ENCODE measurements around the gene SLC6A11. TPM values are rescaled to one million over a fixed set of nuclear protein-coding genes. Genes with fewer than 3 reads are reported as not detected.

The SLC6A11 gene
- total RNA-seq, 1 experiment from 2014 or later: 1.5 TPM

DNA sequence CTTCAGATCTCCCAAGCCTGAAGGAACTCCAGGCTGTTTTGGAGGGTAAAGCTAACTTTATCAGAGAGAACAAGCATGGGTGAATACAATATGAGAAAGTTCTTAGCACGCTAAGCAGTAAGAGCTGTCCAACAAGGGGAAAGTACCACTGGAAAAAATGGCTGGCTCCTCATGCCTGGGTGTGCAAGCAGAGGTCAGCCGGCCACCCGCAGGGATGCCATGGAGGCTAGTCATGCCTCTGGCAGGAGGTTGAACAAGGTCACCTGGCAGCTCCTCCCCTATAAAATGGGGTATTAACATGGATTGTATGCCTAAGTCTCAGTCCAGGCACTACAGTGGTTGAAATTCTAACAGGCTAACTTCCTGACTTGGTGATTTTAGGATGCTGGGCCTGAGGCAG is 101.1 kb downstream of the SLC6A11 start:
- TF ChIP-seq, protein P1, sequence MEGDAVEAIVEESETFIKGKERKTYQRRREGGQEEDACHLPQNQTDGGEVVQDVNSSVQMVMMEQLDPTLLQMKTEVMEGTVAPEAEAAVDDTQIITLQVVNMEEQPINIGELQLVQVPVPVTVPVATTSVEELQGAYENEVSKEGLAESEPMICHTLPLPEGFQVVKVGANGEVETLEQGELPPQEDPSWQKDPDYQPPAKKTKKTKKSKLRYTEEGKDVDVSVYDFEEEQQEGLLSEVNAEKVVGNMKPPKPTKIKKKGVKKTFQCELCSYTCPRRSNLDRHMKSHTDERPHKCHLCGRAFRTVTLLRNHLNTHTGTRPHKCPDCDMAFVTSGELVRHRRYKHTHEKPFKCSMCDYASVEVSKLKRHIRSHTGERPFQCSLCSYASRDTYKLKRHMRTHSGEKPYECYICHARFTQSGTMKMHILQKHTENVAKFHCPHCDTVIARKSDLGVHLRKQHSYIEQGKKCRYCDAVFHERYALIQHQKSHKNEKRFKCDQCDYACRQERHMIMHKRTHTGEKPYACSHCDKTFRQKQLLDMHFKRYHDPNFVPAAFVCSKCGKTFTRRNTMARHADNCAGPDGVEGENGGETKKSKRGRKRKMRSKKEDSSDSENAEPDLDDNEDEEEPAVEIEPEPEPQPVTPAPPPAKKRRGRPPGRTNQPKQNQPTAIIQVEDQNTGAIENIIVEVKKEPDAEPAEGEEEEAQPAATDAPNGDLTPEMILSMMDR (conservative IDR thresholded peaks at IDR 0.05): no peak
- no peak overlapping the region for H2BK12ac ChIP-seq (ENCODE audit: insufficient read length, low read depth, low read length)
- H3K4me1 ChIP-seq (ENCODE audit: insufficient read depth, low read length): no peaks in the 10 kb centered on the region
- no CpG with 5 or more reads among the region's 3 CpGs for WGBS (ENCODE audit: extremely low coverage, insufficient read length, low lambda C conversion rate)
- no peaks in the 10 kb centered on the region for H3K79me1 ChIP-seq (ENCODE audit: insufficient read depth, low read depth, low read length, poor library complexity, severe bottlenecking)
- H2AFZ ChIP-seq (ENCODE audit: low read length): no peak overlapping the region
- peaks cover 57% of the 10 kb centered on the region for H3K27me3 Mint-ChIP-seq (ENCODE audit: low read depth)
- H4K91ac ChIP-seq (ENCODE audit: insufficient read length, low read depth, low read length): no peak overlapping the region
- no peak overlapping the region for H3K4me2 ChIP-seq (ENCODE audit: insufficient read depth, insufficient read length, low read length)
- no peaks in the 10 kb centered on the region for H3K4me1 Mint-ChIP-seq
- no peak overlapping the region for H3K14ac ChIP-seq (ENCODE audit: insufficient read depth, low read length)
- H3K18ac ChIP-seq (ENCODE audit: insufficient read length, low read depth, low read length): no peak overlapping the region
- no peak overlapping the region for H3K27ac ChIP-seq (ENCODE audit: insufficient read length, low read depth, low read length)
- H4K8ac ChIP-seq (replicated peaks; ENCODE audit: insufficient read length, low read depth, low read length): no peak overlapping the region
- no peak overlapping the region for H3K27ac Mint-ChIP-seq
- DNase-seq: no peak
- no peak overlapping the region for H2BK5ac ChIP-seq (ENCODE audit: insufficient read length, low read length)
- H3K9me3 Mint-ChIP-seq: no peaks in the 10 kb centered on the region
- H3K23ac ChIP-seq (ENCODE audit: insufficient read length, low read depth, low read length): no peak overlapping the region
- no peaks in the 10 kb centered on the region for H3K36me3 Mint-ChIP-seq (ENCODE audit: insufficient read depth in 1 of 3, low read depth in 3 of 3)
- H4K5ac ChIP-seq (ENCODE audit: insufficient read length, low read depth, low read length): no peak overlapping the region
- no peak overlapping the region for H2BK20ac ChIP-seq (ENCODE audit: low read depth, low read length, poor library complexity, severe bottlenecking)
- no peak overlapping the region for H3T11ph ChIP-seq (ENCODE audit: low read length)
- H3K27me3 ChIP-seq (ENCODE audit: insufficient read depth, low read length): no peaks in the 10 kb centered on the region
- no peak overlapping the region for H2AK5ac ChIP-seq (ENCODE audit: insufficient read length, low read length)
- H4K20me1 ChIP-seq (ENCODE audit: control insufficient read depth, insufficient read depth, insufficient read length): no peaks in the 10 kb centered on the region
- no peak overlapping the region for H3K4ac ChIP-seq (ENCODE audit: low read depth, low read length)
- no peak overlapping the region for H2BK15ac ChIP-seq (ENCODE audit: low read depth, low read length)
- no peak overlapping the region for H3K56ac ChIP-seq (ENCODE audit: insufficient read length, low read depth, low read length)
- H3K9me3 ChIP-seq (ENCODE audit: control insufficient read depth, low read depth, low read length): no peaks in the 10 kb centered on the region
- no peaks in the 10 kb centered on the region for H3K23me2 ChIP-seq (ENCODE audit: insufficient read length, low read depth, low read length, poor library complexity, severe bottlenecking)
- H2BK120ac ChIP-seq (ENCODE audit: low read depth, low read length, poor library complexity, severe bottlenecking): no peak overlapping the region
- H3K79me2 ChIP-seq (ENCODE audit: insufficient read depth, low read length): no peaks in the 10 kb centered on the region
- H3K4me3 Mint-ChIP-seq: no peak overlapping the region
- H3K9ac ChIP-seq (ENCODE audit: extremely low read depth, insufficient read length, low read length): no peak overlapping the region
